ENCODE data around the gene LRBA. TPM values are rescaled to one million over a fixed set of nuclear protein-coding genes. Genes with fewer than 3 reads are reported as not detected.
"Not testable (repeated sequence)": the region's sequence is repeated elsewhere in the genome, so short reads cannot be mapped to it uniquely, and the experiment has no call there.

Gene LRBA
- total RNA-seq, 1 experiment from 2014 or later, result 53.4 TPM

DNA sequence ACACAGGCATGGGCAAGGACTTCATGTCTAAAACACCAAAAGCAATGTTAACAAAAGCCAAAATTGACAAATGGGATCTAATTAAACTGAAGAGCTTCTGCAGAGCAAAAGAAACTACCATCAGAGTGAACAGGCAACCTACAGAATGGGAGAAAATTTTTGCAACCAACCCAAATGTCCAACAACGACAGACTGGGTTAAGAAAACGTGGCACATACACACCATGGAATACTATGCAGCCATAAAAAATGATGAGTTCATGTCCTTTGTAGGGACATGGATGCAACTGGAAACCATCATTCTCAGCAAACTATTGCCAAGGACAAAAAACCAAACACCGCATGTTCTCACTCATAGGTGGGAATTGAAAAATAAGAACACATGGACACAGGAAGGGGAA is 507.4 kb downstream of the LRBA start:
- DNase-seq (ENCODE audit: low spot score), result not testable (repeated sequence)

DNA sequence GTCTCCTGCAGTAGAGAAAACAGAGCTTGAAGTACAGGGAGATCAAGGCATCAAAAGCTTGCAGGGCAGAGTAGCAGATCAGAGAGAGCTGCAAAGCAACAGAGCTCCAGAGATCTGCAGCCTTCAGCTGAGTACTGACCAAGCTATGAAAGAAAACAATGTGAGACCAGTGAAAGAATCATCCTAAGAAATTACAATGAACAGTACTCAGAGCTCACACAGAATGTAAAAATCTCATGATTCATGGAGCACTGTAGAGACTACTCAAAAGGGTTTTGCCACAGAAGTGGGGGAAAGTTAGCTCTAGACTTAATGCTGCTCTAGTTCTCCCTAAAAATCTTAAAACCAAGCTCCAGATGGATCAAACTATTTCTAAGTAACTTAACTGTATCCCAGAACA is 513.1 kb downstream of the LRBA start:
- DNase-seq (ENCODE audit: low spot score), result no peak

DNA sequence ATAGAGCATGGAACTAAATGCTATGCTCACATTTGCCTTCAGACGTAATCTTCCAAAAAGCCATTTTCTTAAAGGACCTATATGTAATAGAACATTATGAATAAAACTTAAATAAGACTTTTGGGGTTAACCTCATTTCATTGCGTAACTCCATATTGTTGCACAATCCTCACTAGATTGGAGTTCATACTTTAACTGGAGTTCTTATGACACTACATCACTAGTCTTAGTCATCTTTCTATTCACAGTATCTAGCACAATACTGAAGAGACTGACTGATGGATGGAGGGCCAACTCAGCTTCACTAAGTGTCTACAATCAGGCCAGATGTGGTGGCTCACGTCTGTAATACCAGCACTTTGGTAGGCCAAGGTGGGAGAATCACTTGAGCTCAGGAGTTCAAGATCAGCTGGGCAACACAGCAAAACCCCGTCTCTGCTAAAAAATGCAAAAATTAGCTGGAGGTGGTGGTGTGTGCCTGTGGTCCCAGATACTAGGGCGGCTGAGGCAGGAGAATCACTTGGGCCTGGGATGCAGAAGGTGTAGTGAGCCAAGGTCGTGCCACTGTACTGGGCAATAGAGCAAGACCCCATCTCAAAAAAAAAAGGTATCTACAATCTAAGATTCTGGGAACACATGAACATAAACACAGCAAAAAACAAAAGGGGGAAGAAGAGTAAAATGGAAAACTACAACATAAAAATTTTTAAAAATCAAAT is 513.9 kb downstream of the LRBA start:
- DNase-seq (ENCODE audit: low spot score), result no peak

DNA sequence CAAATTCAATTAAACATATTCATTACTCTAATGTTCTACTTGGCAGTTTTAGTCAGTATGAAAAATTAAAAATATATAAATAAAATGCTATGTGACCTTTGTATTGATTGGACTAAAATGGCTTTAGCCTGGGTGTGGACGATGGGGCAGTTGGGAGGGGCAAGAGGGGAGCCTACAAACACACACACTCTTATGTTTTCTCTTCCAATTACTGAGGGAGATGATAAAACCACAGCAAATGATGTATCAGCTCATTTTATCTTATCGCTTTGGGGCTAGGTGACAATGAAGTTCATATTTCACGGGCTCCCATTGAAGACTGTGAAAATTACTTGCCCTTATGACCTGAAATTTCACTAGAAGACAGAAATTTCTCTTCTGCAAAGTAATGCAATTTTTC is 517.5 kb downstream of the LRBA start:
- DNase-seq (ENCODE audit: low spot score), result no peak

DNA sequence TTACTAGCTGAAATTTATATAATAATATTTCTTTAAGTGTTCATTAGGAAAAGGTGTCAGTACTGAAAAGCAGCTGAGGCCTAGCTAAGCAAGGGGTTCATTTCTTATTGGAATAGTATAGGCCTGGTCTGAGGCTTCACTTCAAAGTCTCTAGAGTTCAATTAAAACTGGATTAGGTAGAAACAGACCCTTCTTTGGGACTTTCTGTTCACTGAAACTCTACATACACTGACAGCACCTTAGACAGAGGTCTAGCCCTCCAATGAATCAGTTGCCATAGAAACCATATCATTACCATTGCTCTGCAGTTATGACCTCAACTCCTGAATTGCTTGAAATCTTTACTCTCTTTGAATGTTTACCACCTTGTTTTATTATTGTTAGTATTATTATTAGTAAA is 519.5 kb downstream of the LRBA start:
- no peak for DNase-seq (ENCODE audit: low spot score)

DNA sequence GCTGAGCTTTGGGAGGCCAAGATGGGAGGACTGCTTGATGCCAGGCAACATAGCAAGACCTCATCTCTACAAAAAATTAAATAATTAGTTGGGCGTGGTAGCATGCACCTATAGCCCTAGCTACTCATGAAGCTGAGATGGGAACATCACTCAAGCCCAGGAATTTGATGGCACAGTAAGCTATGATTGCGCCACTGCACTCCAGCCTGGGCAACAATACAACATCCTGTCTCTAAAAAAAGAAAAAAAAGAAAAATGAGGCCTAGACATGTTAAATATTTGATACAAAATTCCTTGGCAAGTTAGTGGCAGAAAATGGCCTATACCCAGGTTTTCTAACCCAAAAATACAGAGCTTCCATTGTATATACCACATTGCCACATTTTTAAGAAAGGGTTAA is 521.2 kb downstream of the LRBA start:
- DNase-seq (ENCODE audit: low spot score), result no peak

DNA sequence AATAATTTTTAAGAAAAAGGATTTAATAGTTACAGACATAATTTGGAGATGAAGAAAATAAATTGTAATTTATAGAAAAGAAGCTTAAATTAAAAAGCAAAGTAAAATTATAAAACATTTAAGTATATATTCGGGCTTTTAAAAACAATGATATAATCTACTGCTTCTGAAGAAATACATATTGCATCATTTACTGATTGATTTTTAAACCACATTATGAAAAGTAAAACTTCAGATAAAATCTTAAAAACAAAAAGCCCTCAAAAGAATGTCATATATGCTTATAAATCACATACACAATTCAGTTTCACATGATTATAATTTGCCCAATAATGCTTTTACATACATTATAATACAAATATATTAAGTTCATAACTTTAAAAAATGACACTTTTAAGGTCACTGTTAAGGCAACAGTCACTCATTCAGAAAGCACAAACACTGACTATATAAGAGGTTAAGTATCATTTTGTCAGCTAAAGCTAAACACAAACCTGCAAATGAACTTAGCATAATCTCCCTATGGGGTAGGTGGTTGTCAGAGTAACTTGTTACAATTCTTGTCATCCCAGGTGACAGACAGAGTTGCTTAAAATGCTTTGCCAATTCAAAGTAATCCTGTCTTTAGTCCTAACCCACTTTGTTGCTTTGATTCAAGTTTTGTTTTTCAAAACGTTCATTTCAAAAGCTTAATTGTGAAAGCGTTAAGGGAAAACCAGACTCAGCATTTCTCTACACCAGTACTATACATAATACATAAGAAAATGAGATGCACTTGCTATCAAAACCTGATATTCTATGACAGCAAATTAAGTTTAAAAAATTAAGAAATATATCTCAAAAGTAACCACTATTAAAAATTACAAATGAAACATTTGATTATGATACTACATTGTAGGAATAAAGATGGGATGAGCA is 523.7 kb downstream of the LRBA start:
- DNase-seq (ENCODE audit: low spot score), result no peak

DNA sequence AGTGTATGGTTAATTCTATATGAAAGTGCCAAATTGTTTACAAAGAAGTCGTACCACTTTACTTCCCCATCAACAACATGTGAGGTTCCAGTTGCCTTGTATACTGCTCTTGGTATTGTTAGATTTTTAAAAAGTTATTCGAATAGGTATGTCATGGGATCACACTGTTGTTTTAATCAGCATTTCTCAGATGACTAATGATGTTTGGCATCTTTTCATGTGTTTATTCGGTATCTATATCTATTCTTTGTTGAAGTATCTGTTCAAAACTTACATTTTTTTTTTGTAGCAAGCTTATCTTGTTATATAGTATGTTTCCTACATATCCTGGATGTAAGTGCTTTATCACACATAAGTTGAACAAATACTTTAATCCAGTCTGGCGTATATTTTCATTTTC is 532.5 kb downstream of the LRBA start:
- no peak for DNase-seq (ENCODE audit: low spot score)

DNA sequence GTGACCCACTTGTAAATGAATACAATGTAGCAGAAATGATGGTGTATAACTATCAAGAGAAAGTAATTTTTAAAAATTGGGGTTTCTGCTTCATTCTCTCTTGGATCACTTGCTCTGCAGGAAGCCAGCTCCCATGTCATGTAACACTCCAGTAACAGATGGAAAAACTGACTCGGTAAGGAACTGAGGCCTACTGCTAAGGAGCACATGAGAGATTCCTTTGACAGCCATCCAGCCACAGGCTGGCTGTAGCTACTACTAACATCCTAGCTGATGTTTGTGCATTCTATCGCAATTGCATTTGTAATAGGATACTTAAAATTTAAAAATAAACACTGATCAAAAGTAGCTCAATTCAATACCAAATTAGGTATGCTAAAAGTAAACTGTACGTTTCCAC is 535.4 kb downstream of the LRBA start:
- no peak for DNase-seq (ENCODE audit: low spot score)

DNA sequence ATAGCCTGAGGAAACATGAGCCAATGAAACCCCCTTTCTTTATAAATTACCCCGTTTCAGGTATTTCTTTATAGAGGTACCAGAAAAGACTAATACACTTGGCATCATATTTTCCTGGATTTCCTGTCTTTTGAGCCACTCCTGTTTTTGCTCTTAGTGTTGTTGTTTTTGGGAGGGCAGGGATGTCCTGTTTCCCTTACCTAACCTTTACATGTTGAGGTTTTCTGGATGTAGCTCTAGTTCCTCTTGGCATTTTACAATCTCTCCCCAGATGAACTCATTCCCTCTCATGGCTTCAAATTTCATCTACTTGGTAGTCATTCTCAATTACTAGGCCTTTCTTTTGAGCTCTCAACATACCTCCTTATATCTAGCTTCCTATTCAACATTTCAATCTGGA is 537.2 kb downstream of the LRBA start:
- no peak for DNase-seq (ENCODE audit: low spot score)

DNA sequence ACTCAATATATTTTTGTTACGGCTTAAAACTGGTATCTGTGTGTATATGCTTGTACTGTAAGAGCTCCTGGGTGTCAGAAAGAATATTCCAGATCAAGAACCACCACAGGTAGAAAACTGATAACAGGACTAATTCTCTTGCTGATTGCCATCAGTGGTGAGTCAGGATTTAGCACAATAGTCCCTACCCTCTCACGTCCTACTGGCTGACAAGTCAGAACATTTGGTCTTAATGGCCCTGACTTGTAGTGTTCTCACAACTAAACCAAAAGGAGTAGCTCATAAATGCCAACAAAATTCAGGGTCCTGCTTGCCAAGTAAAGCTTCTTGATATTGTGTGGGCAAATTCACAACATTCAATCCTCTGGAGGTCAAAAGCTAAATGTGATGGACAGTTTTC is 538.3 kb downstream of the LRBA start:
- DNase-seq (ENCODE audit: low spot score), result no peak

DNA sequence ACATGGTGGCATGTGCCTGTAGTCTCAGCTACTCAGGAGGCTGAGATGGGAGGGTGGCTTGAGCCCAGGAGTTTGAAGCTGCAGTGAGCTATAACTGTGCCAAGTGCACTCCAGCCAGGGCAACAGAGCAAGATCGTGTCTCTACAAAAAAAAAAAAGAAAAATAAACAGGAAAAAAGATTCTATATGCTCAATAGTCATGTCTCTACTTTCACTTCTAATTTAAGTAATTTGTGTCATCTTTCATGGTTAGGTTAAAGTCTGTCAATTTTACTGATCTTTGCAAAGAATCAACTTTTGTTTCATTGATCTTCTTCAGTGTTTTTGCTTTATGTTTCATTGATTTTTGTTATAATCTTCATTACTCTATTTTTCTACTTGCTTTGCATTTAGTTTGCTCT is 539.3 kb downstream of the LRBA start:
- DNase-seq (ENCODE audit: low spot score), result no peak

DNA sequence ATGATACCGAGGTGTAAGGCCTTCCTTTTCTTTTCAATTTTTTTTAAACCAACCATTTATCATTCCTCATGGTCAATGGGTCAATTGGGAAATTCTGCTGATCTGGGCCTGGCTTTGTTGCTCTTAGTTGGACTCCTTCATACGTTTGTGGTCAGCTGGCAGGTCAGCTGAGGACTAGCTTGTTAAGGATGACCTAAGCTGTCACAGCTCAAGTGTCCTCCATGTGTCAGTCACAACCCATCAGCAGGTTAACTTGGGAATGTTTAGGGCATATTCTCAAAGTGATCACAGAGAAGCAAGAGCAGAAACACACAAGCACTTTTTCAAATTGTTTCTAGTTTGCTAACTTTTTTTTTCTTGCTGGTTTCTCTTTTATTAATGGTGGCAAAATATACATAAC is 550.6 kb downstream of the LRBA start:
- no peak for DNase-seq (ENCODE audit: low spot score)

DNA sequence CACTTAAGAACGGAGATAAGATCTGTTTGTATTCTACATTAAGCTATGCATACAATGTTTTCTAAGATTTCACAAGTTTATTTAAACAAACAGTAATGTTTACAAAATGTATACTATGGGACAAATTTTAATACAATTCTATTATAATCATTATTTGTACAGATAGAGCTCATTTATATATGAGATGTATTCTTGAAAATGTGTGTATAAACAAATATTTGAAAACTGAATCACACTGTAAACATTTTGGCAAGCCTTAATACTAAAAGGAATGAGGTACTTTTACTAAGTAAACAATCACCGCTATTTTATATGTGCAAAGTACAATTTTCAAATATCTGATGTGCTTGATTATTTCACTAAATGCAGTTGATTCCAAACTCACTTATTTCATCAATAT is 552.3 kb downstream of the LRBA start:
- DNase-seq (ENCODE audit: low spot score), result peak; percentile 23

DNA sequence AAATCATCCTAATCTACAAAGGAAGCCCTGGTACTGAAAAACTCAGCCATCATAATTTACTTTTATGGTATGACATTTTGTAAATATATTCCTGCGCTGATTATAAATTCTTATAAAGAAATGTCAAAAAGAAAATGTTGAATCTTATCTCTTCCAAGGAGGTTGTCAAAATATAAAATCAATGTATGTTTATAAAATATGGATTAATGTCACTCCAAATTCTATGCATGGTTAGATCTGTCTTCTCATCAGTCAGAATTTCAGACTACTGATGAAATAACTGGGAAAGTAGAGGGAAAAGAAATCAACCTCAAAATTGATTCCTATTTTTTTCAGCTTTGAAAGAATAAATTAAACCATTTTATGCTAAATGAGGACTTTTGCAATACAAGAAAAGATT is 553.1 kb downstream of the LRBA start:
- no peak for DNase-seq (ENCODE audit: low spot score)

DNA sequence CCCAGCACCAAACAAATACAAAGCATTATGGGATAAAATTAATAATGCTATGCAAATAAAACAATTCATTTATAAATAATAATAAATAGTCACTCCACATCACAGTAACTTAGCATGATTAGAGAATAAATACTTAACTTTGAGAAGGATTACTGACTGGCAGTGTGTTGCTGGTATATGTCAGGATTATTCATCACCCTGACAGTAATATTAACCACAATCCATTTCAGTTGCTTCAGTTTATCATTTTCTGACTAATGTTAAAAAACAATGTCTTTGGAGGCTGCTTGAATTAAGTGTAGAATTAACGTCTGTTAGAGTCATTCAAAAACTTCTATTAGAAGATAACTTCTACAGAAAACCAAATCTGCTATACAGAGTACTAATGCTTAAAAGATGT is 557.3 kb downstream of the LRBA start:
- DNase-seq (ENCODE audit: low spot score), result no peak

DNA sequence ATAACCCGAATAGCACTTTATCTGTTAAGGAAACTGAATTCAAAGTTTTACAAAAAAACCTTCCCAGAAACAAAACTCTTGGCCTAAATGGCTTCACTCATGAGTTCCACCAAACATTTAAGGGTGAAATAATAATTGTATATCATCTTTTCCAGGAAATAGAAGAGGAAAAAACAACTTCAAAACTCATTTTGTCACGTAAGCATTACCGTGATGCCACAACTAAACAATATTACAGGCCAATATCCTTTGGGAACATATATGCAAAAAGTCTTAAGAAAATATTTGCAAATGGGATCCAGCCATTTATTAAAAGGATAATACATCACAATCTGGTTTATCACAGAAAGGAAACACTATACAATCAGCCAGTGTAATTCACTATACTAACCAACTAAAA is 563.2 kb downstream of the LRBA start:
- DNase-seq (ENCODE audit: low spot score), result no peak

DNA sequence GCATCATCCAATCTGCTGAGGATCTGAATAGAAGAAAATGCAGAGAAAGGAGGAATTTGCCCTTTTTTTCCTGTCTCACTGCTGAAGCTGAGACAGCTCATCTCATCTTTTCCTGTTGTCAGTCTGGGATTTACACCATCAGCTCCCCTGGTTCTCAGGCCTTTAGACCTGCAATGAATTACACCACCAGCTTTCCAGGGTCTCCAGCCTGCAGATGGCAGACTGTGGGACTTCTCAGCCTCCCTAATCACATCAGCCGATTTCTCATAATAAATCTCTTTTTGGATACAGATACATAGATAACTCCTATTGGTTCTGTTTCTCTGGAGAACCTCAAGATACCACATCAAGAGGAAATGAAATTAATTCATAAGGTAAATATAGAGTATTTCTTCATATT is 567.7 kb downstream of the LRBA start:
- no peak for DNase-seq (ENCODE audit: low spot score)

DNA sequence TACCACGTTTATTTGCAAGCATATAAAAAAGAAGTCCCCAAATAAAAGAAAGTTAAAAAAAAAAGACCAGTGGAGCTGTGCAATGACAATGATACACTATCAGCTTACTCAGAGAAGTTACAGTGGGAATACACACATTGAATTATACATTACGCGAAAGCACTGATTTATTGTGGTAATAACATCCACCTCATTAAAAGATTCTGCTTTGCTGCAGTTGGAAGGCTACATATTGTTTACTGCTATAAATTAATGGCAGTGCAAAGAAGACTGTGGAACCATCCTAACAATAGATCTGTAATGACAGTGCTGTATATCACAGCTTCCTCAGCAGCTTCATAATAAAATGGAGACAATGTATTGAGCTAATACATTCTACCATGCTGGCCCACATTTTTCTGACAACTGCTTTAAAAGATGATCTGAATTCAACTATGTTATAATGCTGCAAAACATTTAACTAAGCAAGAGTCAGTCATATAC is 575.6 kb downstream of the LRBA start:
- no peak for DNase-seq (ENCODE audit: low spot score)

DNA sequence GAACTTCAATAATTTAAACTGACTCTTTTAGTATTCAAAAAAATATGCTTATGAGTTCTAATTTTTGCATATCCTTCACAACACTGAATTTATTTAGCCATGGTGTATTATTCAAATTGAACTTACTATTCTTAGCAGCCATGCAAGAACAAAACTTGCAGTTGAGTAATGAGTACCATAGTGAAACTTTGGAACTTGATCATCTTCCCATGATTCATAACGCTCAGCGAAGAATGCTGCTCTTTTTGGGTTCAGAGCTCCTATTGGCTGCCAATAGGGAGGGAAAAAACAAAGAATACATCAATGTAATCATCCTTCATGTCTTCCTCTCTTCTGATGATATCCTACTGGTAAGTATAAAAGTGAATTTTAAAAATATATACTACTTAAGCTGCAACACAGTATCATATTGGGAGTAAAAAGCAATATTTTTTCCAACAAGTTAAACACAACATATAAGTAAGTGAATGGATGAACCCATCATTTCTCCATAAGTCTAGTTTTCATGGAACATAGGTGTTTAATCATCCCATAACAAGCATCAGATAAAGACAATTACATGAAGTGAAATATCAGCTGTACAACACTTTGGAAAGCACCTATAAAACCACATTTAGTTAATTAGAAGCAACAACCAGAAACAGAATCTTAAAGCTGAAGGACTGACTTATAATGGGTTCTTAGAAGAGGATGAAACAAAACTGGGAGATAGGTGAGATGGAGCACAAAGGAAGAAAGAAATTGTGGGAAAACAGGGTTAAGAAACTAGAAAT is 578.3 kb downstream of the LRBA start:
- DNase-seq (ENCODE audit: low spot score), result no peak

DNA sequence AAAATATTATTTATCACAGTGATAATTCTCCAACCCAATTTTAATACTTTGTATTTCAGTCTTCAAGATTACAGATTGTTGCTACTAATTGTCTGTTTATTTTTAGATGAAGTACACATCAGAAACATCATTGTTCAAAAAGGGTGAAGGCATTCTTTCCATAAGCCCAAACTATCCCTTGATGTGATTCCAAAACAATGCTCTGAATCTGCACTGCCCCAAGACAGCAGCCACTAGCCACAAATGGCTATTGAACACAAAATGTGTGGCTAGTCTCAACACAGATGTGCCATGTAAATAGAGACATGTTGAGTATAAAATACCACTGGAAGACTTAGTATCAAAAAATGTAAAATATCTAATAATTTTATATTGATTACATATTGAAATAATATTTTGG is 583.9 kb downstream of the LRBA start:
- DNase-seq (ENCODE audit: low spot score), result no peak

DNA sequence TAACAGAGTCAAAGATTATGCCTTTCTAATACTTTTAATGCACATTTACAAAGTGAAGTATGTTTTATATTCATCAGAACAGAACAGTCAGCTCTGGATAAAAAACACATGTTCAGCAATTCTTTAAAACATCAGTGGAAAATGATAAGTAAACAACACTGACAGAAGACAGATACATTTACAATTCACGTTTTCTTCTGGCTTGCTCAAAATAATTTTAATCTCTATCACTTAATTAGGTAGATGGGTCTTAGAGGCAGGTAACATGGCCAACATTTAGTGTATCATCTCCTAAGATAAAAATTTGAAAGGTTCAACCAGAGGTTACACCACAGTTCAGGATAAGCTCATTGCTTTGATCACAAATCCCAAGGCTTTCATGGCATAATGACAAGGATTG is 589.9 kb downstream of the LRBA start:
- DNase-seq (ENCODE audit: low spot score), result no peak
